Stimulated activated memory B cell treated with anti-CD40 and anti-IgM and Interleukin-4, amounts not matched to agents 10 μg/mL and 1 μg/mL and 100 μg/mL, for 72 hours (primary cell): Measurements from ENCODE around the gene QDPR.
A peak's percentile ranks its signal among the peaks of the same experiment; 100 is the strongest.

Experiments
- ATAC-seq: fragments of 150-1000 bp; cut with Tn5 transposase; 2 replicates; pipeline ENCODE4 v1.10.0; 2021
- H3K27ac Mint-ChIP-seq: one replicate; pipeline ENCODE4 v1.8.0; 2022; ENCODE audit warnings: mild to moderate bottlenecking, mixed read lengths
- H3K27me3 Mint-ChIP-seq: one replicate; pipeline ENCODE4 v1.8.0; 2022; ENCODE audit warnings: mixed read lengths
- H3K36me3 Mint-ChIP-seq: one replicate; pipeline ENCODE4 v1.8.0; 2022; ENCODE audit warnings: mixed read lengths
- H3K4me1 Mint-ChIP-seq: one replicate; pipeline ENCODE4 v1.8.0; 2022; ENCODE audit warnings: mixed read lengths
- H3K4me3 Mint-ChIP-seq: one replicate; pipeline ENCODE4 v1.8.0; 2022; ENCODE audit warnings: mild to moderate bottlenecking, moderate library complexity, mixed read lengths
- H3K9me3 Mint-ChIP-seq: one replicate; pipeline ENCODE4 v1.8.0; 2022; ENCODE audit warnings: mixed read lengths

Gene QDPR

DNA sequence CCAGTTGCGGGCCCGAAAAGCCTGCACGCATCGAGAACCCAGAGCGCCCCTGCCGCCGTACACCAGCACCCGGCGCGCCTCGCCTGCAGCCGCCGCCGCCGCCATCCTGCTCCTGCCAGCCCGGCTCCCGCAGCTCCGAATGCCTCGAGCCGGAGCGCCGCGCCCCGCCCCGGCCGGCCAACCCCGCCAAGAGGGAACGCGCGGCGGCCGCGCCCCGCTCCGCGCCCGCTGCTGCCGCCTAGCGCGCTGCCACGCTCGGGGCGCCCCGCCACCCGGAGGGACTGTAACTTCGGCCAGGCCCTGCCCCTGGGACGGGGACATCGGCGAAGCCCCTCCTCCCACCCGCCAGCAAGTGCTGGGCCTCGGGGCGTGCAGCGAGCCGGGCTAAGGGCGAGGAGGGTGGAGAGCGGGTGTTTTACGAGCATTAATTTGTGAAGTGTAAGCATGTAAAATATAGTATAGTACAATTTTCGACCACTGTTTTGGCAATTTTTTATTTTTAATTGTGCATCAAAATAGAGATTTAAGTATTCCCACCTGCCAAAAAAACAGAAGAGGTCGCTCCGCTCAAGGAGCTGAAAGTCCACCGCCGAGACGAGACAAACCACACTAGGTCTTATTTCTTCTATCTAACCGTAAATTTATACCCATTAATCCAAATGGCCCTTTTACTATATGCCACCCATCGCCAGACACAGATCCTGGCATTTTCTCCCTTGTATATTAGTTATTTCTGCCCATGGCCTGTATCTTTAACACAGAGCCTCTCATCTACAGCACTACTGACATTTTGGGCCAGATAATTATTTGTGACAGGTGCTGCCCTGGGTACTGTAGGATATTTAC is at the start of gene QDPR:
Gene QDPR, minus strand, starts transcription at position 141 of the 846 bp plus-strand sequence. Its CDS starts 36 bp downstream, at position 105.
- H3K27me3 Mint-ChIP-seq: no peaks in the 10 kb centered on the region
- H3K4me1 Mint-ChIP-seq: peaks cover 36% of the 10 kb centered on the region
- ATAC-seq: peak; percentile 96
- H3K9me3 Mint-ChIP-seq: no peaks in the 10 kb centered on the region
- H3K36me3 Mint-ChIP-seq: peaks cover 21% of the 10 kb centered on the region
- H3K27ac Mint-ChIP-seq: peak within 1 kb of the TSS; percentile 82
- H3K4me3 Mint-ChIP-seq: peak within 1 kb of the TSS; percentile 95

DNA sequence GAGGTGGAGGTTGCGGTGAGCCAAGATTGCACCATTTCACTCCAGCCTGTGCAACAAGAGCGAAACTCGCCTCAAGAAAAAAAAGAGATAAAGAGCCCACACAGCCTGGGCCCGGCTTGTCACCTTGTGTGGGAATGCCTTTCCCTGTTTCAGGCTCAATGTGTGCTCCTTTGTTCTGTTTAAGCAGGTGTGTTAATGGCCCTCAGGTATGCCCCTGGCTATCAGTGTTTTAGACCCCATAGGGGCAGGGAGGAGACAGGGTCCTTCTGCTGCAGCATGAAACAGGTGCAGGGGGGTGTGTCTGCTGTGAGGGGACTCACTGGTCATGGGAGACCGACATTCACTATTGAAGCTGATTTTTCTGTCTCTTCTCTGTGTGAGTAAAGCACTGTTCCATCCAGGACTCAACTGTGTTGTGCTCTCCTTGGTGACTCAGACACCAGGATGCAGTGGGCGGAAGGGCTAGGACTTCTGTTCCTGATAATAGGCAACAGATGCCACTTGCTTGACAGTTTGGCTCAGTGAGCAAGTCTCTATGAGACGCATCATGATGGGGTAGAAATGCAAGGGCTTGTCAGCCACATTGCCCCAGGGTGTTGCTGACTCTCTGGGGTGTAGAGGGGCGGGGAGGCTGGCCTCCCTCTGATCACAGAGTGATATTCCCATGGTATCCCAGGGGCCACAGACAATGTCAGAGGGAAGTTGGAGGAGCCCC is 49.5 kb upstream of the QDPR start:
- Mint-ChIP-seq H3K27ac (no peak overlapping the region), H3K9me3 (no peaks in the 10 kb centered on the region), H3K4me1 (no peaks in the 10 kb centered on the region), H3K36me3 (no peaks in the 10 kb centered on the region), H3K4me3 (no peak overlapping the region), H3K27me3 (no peaks in the 10 kb centered on the region)
- no peak for ATAC-seq

DNA sequence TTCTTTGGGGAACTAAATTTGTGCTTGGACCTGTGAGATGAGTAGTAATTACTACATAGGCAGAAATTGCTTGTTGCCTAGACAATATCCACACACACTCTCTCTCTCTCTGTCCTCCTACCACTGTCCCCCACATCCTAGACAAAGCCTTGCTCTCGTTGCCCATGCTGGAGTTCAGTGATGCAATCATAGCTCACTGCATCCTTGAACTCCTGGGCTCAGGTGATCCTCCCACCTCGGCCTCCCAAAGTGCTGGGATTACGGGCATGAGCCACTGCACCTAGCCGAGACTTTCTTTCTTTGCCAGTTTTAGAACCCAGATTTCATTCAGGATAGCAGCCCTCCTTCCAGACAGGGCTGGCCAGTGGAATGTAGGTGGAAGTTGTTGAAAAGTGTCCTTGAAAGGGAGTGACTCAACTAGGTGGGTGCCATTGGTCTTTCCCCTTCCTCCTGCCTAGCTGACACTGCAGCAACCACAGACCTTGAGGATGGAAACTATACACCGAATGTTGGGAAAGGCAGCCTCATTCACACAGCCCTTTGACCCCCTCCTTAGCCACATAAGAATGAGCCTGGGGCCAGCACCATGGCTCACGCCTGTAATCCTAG is 48.3 kb upstream of the QDPR start:
- H3K9me3 Mint-ChIP-seq: no peaks in the 10 kb centered on the region
- no peak for ATAC-seq
- H3K4me1 Mint-ChIP-seq: no peaks in the 10 kb centered on the region
- no peak overlapping the region for H3K27ac Mint-ChIP-seq
- no peak overlapping the region for H3K4me3 Mint-ChIP-seq
- no peaks in the 10 kb centered on the region for H3K36me3 Mint-ChIP-seq
- peaks cover 6% of the 10 kb centered on the region for H3K27me3 Mint-ChIP-seq

DNA sequence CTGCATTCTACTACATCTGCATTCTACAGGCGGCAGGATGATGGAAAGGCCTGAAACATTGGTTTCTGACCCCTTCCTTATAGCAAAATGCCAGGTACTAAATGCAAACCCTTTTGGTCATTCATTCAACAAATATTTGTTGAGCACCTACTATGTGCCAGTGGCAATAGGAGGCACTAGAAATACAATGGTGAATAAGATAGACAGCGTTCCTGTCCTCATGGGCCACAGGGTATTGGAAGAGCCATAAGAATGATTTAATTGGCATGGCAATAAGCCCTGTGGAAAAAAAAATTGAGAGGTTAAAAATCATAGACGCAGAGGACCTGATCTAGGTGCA is 47.8 kb upstream of the QDPR start:
- Mint-ChIP-seq H3K27ac (no peak overlapping the region), H3K4me3 (no peak overlapping the region), H3K4me1 (no peaks in the 10 kb centered on the region), H3K27me3 (peaks cover 11% of the 10 kb centered on the region), H3K9me3 (no peaks in the 10 kb centered on the region), H3K36me3 (no peaks in the 10 kb centered on the region)
- no peak for ATAC-seq

DNA sequence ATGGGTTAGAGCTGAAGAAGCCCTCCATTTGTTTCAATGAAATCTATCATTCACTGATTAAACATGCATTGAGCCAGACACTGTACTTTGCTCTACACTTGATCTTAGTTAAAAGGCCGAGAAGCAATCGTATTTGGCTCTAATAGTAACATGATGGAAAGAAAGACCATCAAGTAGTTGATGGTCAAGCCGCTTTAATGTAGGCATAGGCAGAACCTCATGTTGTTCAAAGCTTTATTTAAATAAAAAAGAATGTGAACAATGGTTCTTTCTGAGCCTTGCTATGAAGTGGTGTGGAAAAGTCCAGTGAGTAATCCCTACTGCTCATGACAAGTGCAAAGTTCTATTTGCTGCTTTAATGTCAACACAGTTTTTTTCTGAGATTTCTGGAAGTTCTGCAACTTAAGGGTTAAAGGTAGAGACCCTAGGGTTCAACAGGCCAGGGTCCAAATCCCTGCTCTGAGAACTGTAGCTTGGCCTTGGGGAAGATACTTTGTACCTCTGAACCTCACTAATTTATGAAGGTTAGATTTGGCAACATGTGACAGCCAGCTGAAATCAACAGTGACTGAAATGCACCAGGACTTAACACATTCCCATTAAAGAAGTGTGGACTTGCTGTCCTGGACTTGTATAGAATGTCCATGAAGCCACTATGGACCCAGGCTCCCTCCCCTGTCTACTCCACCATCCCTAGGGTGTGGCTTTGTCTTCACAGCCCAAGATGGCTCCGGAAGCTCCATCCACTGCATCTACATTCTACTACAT is 47.2 kb upstream of the QDPR start:
- Mint-ChIP-seq H3K4me1 (no peaks in the 10 kb centered on the region), H3K36me3 (no peaks in the 10 kb centered on the region), H3K27ac (no peak overlapping the region), H3K4me3 (no peak overlapping the region), H3K27me3 (peaks cover 12% of the 10 kb centered on the region), H3K9me3 (no peaks in the 10 kb centered on the region)
- no peak for ATAC-seq

DNA sequence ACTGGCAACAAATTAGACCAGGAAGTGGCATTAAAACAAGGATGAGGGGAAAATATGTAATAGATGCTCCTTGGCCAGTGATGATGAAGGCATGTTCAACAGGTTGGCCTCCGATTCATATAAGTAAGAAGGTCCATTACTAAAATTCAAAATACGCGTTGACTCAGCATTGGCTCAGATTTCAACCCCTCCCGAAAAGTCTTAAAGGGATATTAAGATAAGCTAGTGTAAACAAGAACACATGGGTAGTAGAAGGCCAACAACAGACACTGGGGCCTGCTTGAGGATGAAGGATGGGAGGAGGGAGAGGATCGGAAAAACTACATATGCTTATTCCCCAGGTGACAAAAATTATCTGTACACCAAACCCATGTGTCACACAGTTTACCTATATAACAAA is 46.0 kb upstream of the QDPR start:
- Mint-ChIP-seq H3K27ac (no peak overlapping the region), H3K9me3 (no peaks in the 10 kb centered on the region), H3K27me3 (peaks cover 12% of the 10 kb centered on the region), H3K4me1 (no peaks in the 10 kb centered on the region), H3K4me3 (no peak overlapping the region), H3K36me3 (no peaks in the 10 kb centered on the region)
- no peak for ATAC-seq

DNA sequence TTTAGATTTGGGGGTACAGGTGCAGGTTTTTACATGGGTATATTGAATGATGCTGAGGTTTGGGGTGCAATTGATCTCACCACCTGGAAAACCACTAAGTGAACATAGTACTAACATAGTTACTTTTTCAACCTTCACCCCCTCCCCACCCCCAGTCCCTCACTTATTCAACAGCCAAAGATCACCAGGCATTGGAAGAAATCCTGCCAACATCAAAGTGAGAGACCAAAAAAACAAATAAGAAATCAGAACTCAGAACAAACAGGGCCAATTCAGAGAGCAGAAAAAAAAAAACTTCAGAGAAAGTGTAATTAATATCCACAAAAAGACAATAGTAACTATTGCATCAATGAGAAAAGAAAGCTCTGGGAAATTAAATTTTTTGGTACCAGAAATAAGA is 44.6 kb upstream of the QDPR start:
- Mint-ChIP-seq H3K27ac (no peak overlapping the region), H3K36me3 (no peaks in the 10 kb centered on the region), H3K27me3 (peaks cover 12% of the 10 kb centered on the region), H3K4me3 (no peak overlapping the region), H3K4me1 (no peaks in the 10 kb centered on the region), H3K9me3 (no peaks in the 10 kb centered on the region)
- no peak for ATAC-seq

DNA sequence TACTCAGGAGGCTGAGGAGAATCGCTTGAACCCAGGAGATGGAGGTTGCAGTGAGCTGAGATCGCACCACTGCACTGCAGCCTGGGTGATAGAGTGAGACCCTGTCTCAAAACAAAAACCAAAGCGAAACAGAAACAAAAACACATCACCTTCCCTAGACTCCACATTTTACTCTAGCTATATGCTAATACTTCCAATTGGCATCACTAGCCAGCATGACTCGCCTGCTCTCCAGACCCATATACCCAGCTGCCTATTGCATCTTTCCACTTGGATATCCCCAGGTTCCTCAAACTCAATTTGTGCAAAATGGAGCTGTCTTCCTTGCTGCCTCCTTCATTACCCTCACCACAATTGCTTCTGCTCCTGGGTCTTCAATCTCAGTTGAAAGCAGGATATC is 42.7 kb upstream of the QDPR start:
- Mint-ChIP-seq H3K27ac (no peak overlapping the region), H3K36me3 (no peaks in the 10 kb centered on the region), H3K4me1 (peaks cover under 1% of the 10 kb centered on the region), H3K27me3 (peaks cover 20% of the 10 kb centered on the region), H3K9me3 (no peaks in the 10 kb centered on the region), H3K4me3 (no peak overlapping the region)
- ATAC-seq: no peak

DNA sequence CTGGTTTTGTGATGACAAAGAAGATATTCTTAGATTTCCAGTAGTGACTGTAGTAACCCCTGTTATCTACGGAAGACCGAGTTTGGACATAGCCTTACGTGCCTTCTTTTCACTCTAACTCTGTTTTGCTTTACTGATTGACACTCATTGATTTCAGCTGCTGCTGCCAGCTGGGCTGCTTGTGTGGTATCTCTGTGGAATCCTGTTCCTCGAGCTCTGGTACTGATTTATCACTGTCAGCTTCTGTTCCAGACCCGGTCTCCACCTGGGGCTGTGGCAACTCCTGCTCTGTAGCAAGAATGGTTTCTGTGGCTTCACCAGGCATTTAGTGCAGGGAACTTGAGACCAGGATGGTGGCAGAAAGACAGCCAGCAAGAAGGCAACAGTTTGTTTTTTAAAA is 40.5 kb upstream of the QDPR start:
- Mint-ChIP-seq H3K9me3 (no peaks in the 10 kb centered on the region), H3K36me3 (no peaks in the 10 kb centered on the region), H3K27ac (no peak overlapping the region), H3K4me3 (no peak overlapping the region), H3K27me3 (peaks cover 20% of the 10 kb centered on the region), H3K4me1 (peaks cover 5% of the 10 kb centered on the region)
- no peak for ATAC-seq

DNA sequence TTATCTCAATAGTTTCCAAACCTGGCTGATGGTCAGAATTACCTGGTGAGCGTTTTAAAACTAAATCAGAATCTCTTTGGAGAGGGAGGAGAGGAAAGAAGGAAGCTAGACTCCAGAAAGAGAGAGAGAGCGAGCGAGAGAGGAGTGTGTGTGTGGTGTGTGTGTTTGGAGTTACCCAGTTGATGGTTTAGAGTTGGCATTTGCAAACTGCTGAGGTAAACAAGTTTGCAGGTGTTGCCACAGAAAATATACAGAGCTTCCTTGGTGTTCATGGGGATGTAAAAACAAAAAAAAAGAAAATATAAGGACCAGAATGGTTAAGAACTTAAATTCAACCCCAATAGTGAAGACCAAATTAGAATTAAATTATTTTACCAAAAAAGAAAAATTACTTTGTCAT is 38.7 kb upstream of the QDPR start:
- H3K36me3 Mint-ChIP-seq: no peaks in the 10 kb centered on the region
- peaks cover 18% of the 10 kb centered on the region for H3K27me3 Mint-ChIP-seq
- ATAC-seq: no peak
- peaks cover 5% of the 10 kb centered on the region for H3K4me1 Mint-ChIP-seq
- H3K4me3 Mint-ChIP-seq: no peak overlapping the region
- no peak overlapping the region for H3K27ac Mint-ChIP-seq
- H3K9me3 Mint-ChIP-seq: no peaks in the 10 kb centered on the region

DNA sequence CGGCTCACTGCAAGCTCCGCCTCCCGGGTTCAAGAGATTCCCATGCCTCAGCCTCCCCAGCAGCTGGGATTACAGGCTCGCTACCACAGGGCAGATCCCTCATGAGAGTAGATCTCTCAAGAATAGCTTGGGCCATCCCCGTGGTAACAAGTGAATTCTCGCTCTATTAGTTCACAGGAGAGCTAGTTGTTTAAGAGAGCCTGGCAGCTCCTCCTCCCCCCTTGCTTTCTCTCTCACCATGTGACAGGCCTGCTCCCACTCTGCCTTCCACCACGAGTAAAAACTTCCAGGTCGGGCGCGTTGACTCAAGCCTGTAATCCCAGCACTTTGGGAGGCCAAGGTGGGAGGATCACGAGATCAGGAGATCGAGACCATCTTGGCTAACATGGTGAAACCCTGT is 34.8 kb upstream of the QDPR start:
- ATAC-seq: no peak
- no peaks in the 10 kb centered on the region for H3K36me3 Mint-ChIP-seq
- H3K27ac Mint-ChIP-seq: no peak overlapping the region
- peaks cover 8% of the 10 kb centered on the region for H3K27me3 Mint-ChIP-seq
- H3K4me3 Mint-ChIP-seq: no peak overlapping the region
- H3K4me1 Mint-ChIP-seq: peaks cover 5% of the 10 kb centered on the region
- H3K9me3 Mint-ChIP-seq: no peaks in the 10 kb centered on the region

DNA sequence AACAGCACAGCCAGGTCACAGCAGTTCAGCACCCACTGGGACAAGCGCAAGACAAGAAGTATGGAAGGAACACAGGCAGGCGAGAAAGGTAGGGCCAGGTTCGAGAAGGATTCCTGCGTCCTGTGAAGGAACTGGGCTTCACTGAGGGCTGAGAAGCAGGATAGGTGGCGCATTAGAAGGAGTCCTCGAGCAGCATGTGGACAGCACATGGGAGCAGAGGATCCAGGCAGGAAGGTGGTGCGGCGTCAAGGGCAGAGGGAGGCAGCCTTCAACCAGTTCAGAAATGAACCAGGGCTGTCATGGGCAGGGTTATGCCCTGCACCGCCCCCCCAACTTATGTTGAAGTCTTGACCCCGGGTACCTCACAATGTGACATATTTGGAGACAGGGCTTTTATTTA is 34.3 kb upstream of the QDPR start:
- Mint-ChIP-seq H3K4me1 (peaks cover 5% of the 10 kb centered on the region), H3K9me3 (no peaks in the 10 kb centered on the region), H3K27me3 (peaks cover 8% of the 10 kb centered on the region), H3K27ac (no peak overlapping the region), H3K36me3 (no peaks in the 10 kb centered on the region), H3K4me3 (no peak overlapping the region)
- ATAC-seq: no peak

DNA sequence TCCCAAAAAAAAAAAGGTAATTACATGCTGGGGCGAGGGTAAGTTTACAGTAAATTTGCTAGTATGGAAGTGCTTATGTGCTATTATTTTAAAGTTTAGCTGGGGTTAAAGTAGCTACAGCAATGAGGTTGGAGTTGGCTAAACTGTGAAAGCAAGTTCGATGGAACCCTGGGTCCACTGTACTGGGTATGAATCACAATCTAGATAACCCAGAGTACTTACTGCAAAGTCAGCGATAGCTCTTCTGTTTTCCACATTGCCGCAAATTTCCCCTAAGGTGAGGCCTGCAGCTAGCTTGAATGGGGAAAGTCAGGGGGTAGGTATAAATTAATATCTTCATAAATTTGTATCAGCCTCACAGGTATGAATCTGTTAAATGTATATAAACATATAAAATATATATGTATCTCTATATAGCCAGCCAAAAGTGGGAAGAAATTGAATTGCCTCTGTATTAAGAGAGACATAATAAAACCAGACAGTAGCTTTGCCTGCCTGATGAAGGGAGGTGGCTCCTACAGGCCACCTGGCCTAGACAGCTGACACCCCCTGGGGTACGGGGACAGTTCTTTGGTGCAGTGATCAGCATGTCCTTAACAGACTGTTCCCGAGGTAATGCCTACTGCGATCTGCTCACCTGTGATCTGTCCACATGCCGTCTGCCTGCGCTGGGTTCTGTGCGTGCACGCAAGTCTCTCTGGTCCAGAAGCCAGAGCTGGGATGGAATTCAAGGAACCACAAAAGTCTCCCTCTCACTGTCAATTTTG is 33.7 kb upstream of the QDPR start:
- Mint-ChIP-seq H3K4me3 (no peak overlapping the region), H3K27ac (no peak overlapping the region), H3K36me3 (no peaks in the 10 kb centered on the region), H3K27me3 (peaks cover 6% of the 10 kb centered on the region), H3K9me3 (no peaks in the 10 kb centered on the region), H3K4me1 (peaks cover 5% of the 10 kb centered on the region)
- ATAC-seq: no peak

DNA sequence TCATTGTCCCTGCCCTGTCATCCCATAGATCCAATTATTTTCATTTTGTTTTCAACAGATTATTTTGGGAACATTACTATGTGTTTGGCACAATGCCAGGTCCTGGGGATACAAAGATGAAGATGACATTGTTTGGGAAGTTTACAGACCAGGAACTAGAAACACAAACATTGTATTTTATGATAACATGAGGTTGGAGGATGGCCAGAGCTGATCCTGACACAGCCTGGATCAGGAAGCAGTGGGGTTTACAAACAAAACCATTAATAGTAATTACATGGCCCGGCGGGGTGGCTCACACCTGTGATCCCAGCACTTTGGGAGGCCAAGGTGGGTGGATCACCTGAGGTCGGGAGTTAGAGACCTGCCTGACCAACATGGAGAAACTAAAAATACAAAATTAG is 32.9 kb upstream of the QDPR start:
- no peak for ATAC-seq
- peaks cover 5% of the 10 kb centered on the region for H3K4me1 Mint-ChIP-seq
- H3K9me3 Mint-ChIP-seq: no peaks in the 10 kb centered on the region
- peaks cover 7% of the 10 kb centered on the region for H3K27me3 Mint-ChIP-seq
- H3K36me3 Mint-ChIP-seq: no peaks in the 10 kb centered on the region
- H3K4me3 Mint-ChIP-seq: no peak overlapping the region
- H3K27ac Mint-ChIP-seq: no peak overlapping the region

DNA sequence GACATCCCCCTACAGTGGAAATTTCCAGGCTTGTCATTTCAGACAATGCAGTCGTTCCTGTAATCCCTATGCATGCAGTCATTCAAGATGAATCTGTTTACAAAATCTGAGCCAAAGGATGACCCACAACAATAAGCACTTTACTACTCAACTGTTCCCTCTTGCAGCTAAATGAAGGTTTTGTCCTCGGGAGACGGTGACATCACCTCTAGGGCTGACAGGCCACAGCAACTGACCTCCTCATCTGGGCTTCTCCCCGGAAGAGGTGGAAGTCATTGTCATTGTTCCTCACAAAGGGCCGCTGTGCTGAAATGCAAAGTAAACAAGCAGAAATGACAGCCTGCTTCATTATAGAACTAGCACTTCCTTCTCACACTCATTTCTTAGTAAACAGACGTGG is 32.3 kb upstream of the QDPR start:
- H3K27ac Mint-ChIP-seq: no peak overlapping the region
- no peak overlapping the region for H3K4me3 Mint-ChIP-seq
- no peak for ATAC-seq
- peaks cover 9% of the 10 kb centered on the region for H3K27me3 Mint-ChIP-seq
- H3K9me3 Mint-ChIP-seq: no peaks in the 10 kb centered on the region
- peaks cover under 1% of the 10 kb centered on the region for H3K4me1 Mint-ChIP-seq
- no peaks in the 10 kb centered on the region for H3K36me3 Mint-ChIP-seq
